IMR-90 (cell line): Measurements from ENCODE around the gene PRKN. TPM values are rescaled to one million over a fixed set of nuclear protein-coding genes. Genes with fewer than 3 reads are reported as not detected.

ENCODE experiments used
- ATAC-seq: fragments of 200-7000 bp; cut with Tn5 transposase; 2 replicates; pipeline ENCODE4 v1.9.1; 2020; ENCODE audit warnings: low read depth, mild to moderate bottlenecking, moderate library complexity
- BruUV-seq: library from RNA; stranded (reverse); fragments of 400-500 nt; replicated peaks from 2 replicates; lab custom pipeline; 2021; lab: Mats Ljungman, UMichigan
- CTCF ChIA-PET: fragments of 300-600 bp; formaldehyde crosslinking; extraction: SDS; loops from one replicate; lab custom pipeline; 2021; ENCODE audit warnings: antibody characterized with exemption; lab: Yijun Ruan, JAX
- POLR2A ChIA-PET: fragments of 300-600 bp; sonication (Branson Sonifier 250); formaldehyde crosslinking; loops from one replicate; lab custom pipeline; 2022; ENCODE audit warnings: antibody characterized with exemption; ENCODE audit not compliant: unreplicated experiment; lab: Charles Lee
- DNase-seq: peaks from one replicate; pipeline ENCODE4 v3.0.0; 2013
- H2AFZ ChIP-seq: replicated peaks from 2 replicates; pipeline ENCODE3; 2013; ENCODE audit warnings: low read length, mild to moderate bottlenecking; ENCODE audit not compliant: poor library complexity
- H2AK5ac ChIP-seq: 2 replicates; pipeline ENCODE4 v1.6.1; 2013; ENCODE audit warnings: low read depth, low read length, inconsistent platforms
- H2AK9ac ChIP-seq: replicated peaks from 2 replicates; pipeline ENCODE3; 2013; ENCODE audit warnings: mild to moderate bottlenecking, low read depth, low read length, moderate library complexity; ENCODE audit not compliant: poor library complexity
- H2BK120ac ChIP-seq: 2 replicates; pipeline ENCODE4 v1.6.1; 2013; ENCODE audit warnings: low read depth, low read length, inconsistent platforms
- H2BK15ac ChIP-seq: 3 replicates; pipeline ENCODE4 v1.6.1; 2013; ENCODE audit warnings: low read depth, low read length, inconsistent platforms
- H2BK20ac ChIP-seq: 2 replicates; pipeline ENCODE4 v1.6.1; 2013; ENCODE audit warnings: low read depth, mild to moderate bottlenecking, inconsistent platforms, low read length, moderate library complexity
- H2BK5ac ChIP-seq: 2 replicates; pipeline ENCODE4 v1.6.1; 2013; ENCODE audit warnings: mild to moderate bottlenecking, low read depth, low read length, inconsistent platforms; ENCODE audit not compliant: poor library complexity, severe bottlenecking
- H3K14ac ChIP-seq: replicated peaks from 2 replicates; pipeline ENCODE4 v1.6.1; 2013; ENCODE audit warnings: low read depth, low read length, inconsistent platforms
- H3K18ac ChIP-seq: 2 replicates; pipeline ENCODE4 v1.6.1; 2013; ENCODE audit warnings: low read depth, low read length, control low read depth
- H3K23ac ChIP-seq: 2 replicates; pipeline ENCODE4 v1.6.1; 2013; ENCODE audit warnings: low read depth, low read length, inconsistent platforms
- H3K27ac ChIP-seq: 2 replicates; pipeline ENCODE4 v1.5.1; 2013; ENCODE audit warnings: mild to moderate bottlenecking, control low read depth, low read length; ENCODE audit not compliant: insufficient read depth
- H3K27me3 ChIP-seq: 2 replicates; pipeline ENCODE4 v1.6.1; 2013; ENCODE audit warnings: low read length; ENCODE audit not compliant: control insufficient read depth, insufficient read depth
- H3K36me3 ChIP-seq: 2 replicates; pipeline ENCODE4 v1.6.1; 2013; ENCODE audit warnings: low read length, mixed read lengths; ENCODE audit not compliant: control insufficient read depth, insufficient read depth
- H3K4ac ChIP-seq: 2 replicates; pipeline ENCODE4 v1.6.1; 2013; ENCODE audit warnings: low read depth, low read length, inconsistent platforms
- H3K4me1 ChIP-seq: 2 replicates; pipeline ENCODE4 v1.6.1; 2013; ENCODE audit warnings: low read length, mixed read lengths; ENCODE audit not compliant: control insufficient read depth, insufficient read depth
- H3K4me2 ChIP-seq: 2 replicates; pipeline ENCODE4 v1.6.1; 2013; ENCODE audit warnings: low read depth, mild to moderate bottlenecking, control low read depth, low read length, moderate library complexity
- H3K4me3 ChIP-seq: 2 replicates; pipeline ENCODE4 v1.5.1; 2013; ENCODE audit warnings: low read depth, mild to moderate bottlenecking, control low read depth, low read length, moderate library complexity; ENCODE audit not compliant: insufficient read depth
- H3K56ac ChIP-seq: 2 replicates; pipeline ENCODE4 v1.6.1; 2013; ENCODE audit warnings: low read length, inconsistent platforms; ENCODE audit not compliant: insufficient read depth; ENCODE audit errors: extremely low read depth
- H3K79me1 ChIP-seq, 2 experiments: 2 replicates each; pipeline ENCODE4 v1.6.1; 2013; ENCODE audit warnings: low read length in 2 of 2, inconsistent platforms in 1 of 2, low read depth in 1 of 2
- H3K9ac ChIP-seq: 2 replicates; pipeline ENCODE4 v1.6.1; 2013; ENCODE audit warnings: low read depth, low read length, control low read depth
- H3K9me1 ChIP-seq: 2 replicates; pipeline ENCODE4 v1.6.1; 2013; ENCODE audit warnings: low read length, inconsistent platforms; ENCODE audit not compliant: insufficient read depth
- H3K9me3 ChIP-seq: 2 replicates; pipeline ENCODE4 v1.6.1; 2013; ENCODE audit warnings: low read length; ENCODE audit not compliant: control insufficient read depth, insufficient read depth
- H4K20me1 ChIP-seq: 2 replicates; pipeline ENCODE4 v1.6.1; 2013; ENCODE audit warnings: low read length, inconsistent platforms; ENCODE audit not compliant: insufficient read depth
- H4K5ac ChIP-seq: 2 replicates; pipeline ENCODE4 v1.6.1; 2013; ENCODE audit warnings: mild to moderate bottlenecking, low read depth, low read length, control low read depth
- H4K8ac ChIP-seq, 2 experiments: 2 replicates each; pipeline ENCODE4 v1.6.1; 2013; ENCODE audit warnings: low read depth in 2 of 2, low read length in 2 of 2, control low read depth in 1 of 2, inconsistent platforms in 1 of 2
- H4K91ac ChIP-seq: 2 replicates; pipeline ENCODE4 v1.6.1; 2013; ENCODE audit warnings: low read depth, low read length, inconsistent platforms; ENCODE audit not compliant: insufficient read depth
- MAFK ChIP-seq: IDR thresholded peaks from 2 replicates; pipeline ENCODE4 v1.6.1; 2012; ENCODE audit warnings: low read depth, low read length, improper control_type of control experiment
- MXI1 ChIP-seq: IDR thresholded peaks from 2 replicates; pipeline ENCODE4 v1.6.1; 2012; ENCODE audit warnings: low read depth, mild to moderate bottlenecking, low read length, moderate library complexity, borderline replicate concordance
- RFX5 ChIP-seq: IDR thresholded peaks from 2 replicates; pipeline ENCODE4 v1.8.0; 2012; ENCODE audit warnings: low read depth, mild to moderate bottlenecking, low read length, moderate library complexity
- WGBS, 2 experiments: methylation state at CpG; one replicate each; pipeline versions ENCODE4 v1.1.5 to v1.1.7; 2013; ENCODE audit warnings: missing lambda C conversion rate in 2 of 2; ENCODE audit not compliant: insufficient read length in 1 of 2; ENCODE audit errors: extremely low coverage in 2 of 2; 5-methylcytosine and 5-hydroxymethylcytosine counted together
- dilution Hi-C: fragments of 300-500 bp; cut with HindIII; formaldehyde crosslinking; loops from one replicate; pipeline ENCODE4 v1.14.3; 2018; ENCODE audit warnings: low sequenced_read_pairs; ENCODE audit not compliant: unreplicated experiment
- in situ Hi-C: fragments of 300-500 bp; cut with MboI; formaldehyde crosslinking; loops from 3 replicates; pipeline ENCODE4 v1.14.3; 2019; ENCODE audit warnings: low sequenced_read_pairs, inconsistent platforms, mixed read lengths
- intact Hi-C: fragments of 100-400 bp; cut with micrococcal nuclease; formaldehyde crosslinking; loops from 2 replicates; pipeline ENCODE4 v1.10.0; 2022
- polyA plus RNA-seq, 3 experiments: library from polyadenylated mRNA; depleted of rRNA; stranded (reverse); fragments of >200 nt; gene quantifications; 2 replicates each; pipeline ENCODE4 v1.2.3, GENCODE V29; 2012; ENCODE audit warnings: low replicate concordance in 1 of 3
- total RNA-seq: library from RNA; depleted of rRNA; stranded (reverse); fragments of >200 nt; gene quantifications from 2 replicates; pipeline ENCODE4 v1.2.3, GENCODE V29; 2012

PRKN gene
- total and polyA plus RNA-seq, 2 of the 4 experiments (the other 2 are of a cell fraction): 0.15 to 0.18 TPM

- Histone ChIP-seq H3K14ac (no peak overlapping the region), H4K5ac (no peak overlapping the region)
These were observed 1389.6 kb downstream of the PRKN start for GRCh38 chr6:161338015-161338414.

More at GRCh38 chr6:161338015-161338414, 1389.6 kb downstream of the PRKN start:
- intact Hi-C loops: no loop called here
- H2BK5ac ChIP-seq: no peak overlapping the region
- H3K27ac ChIP-seq: no peak overlapping the region
- H3K23ac ChIP-seq: no peak overlapping the region
- no peak overlapping the region for H3K9ac ChIP-seq
- ChIA-PET CTCF (no interaction called here), POLR2A (no interaction called here)
- in situ Hi-C loops: no loop called here
- H3K27me3 ChIP-seq: no peaks in the 10 kb centered on the region
- H4K8ac ChIP-seq: no peak overlapping the region
- H4K91ac ChIP-seq: no peak overlapping the region
- H3K9me1 ChIP-seq: no peaks in the 10 kb centered on the region
- H3K4me2 ChIP-seq: no peak overlapping the region
- no peak for DNase-seq
- BruUV-seq: no TSS peak
- no peaks in the 10 kb centered on the region for H4K20me1 ChIP-seq
- no peak overlapping the region for H2BK120ac ChIP-seq
- ATAC-seq: no peak
- H3K36me3 ChIP-seq: no peaks in the 10 kb centered on the region
- H3K4ac ChIP-seq: no peak overlapping the region
- H3K79me1 ChIP-seq: no peaks in the 10 kb centered on the region
- no peak overlapping the region for H3K56ac ChIP-seq
- dilution Hi-C loops: no loop called here
- no peak overlapping the region for H3K18ac ChIP-seq
- no peak overlapping the region for H2AK9ac ChIP-seq
- no peak overlapping the region for H2AK5ac ChIP-seq
- no peaks in the 10 kb centered on the region for H3K9me3 ChIP-seq
- H2BK15ac ChIP-seq: no peak overlapping the region
- H2BK20ac ChIP-seq: no peak overlapping the region
- TF ChIP-seq MAFK (peak; percentile 6; the same call in 1 of the 2 replicates), MXI1 (no peak), RFX5 (no peak)
- WGBS, 2 experiments: no CpG with 5 or more reads among the region's 3 CpGs
- no peak overlapping the region for H3K4me3 ChIP-seq
- H3K4me1 ChIP-seq: no peaks in the 10 kb centered on the region
- no peak overlapping the region for H2AFZ ChIP-seq
